Measurements from ENCODE around the gene ACVR1B. TPM values are rescaled to one million over a fixed set of nuclear protein-coding genes. Genes with fewer than 3 reads are reported as not detected.

Gene ACVR1B
- total RNA-seq, 1 donor from 2014 or later = 13.8 TPM

DNA sequence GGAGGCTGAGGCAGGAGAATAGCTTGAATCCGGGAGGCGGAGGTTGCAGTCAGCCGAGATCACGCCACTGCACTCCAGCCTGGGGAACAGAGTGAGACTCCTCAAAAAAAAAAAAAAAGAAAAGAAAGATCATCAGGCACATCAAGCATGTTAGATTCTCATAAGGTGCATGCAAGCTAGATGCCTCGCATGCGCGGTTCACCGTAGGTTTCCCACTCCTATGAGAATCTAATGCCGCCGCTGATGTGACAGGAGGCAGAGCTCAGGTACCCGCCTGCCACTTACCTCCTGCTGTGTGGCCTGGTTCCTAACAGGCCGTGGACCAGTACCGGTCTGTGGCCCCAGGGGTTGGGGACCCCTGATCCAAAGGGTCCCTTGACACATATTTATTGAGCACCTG, 7.0 kb downstream of the ACVR1B start:
- FAIRE-seq = no peak
- Mint-ChIP-seq H3K9me3 (ENCODE audit: unreplicated experiment) (no peaks in the 10 kb centered on the region), H3K27ac (ENCODE audit: unreplicated experiment) (no peak overlapping the region), H3K27me3 (ENCODE audit: low read depth, unreplicated experiment) (no peaks in the 10 kb centered on the region), H3K4me1 (ENCODE audit: low read depth, unreplicated experiment) (peaks cover 9% of the 10 kb centered on the region), H3K36me3 (ENCODE audit: low read depth, unreplicated experiment) (peaks cover 4% of the 10 kb centered on the region), H3K4me3 (ENCODE audit: unreplicated experiment) (no peak overlapping the region)
- Histone ChIP-seq H2AFZ (ENCODE audit: low read depth, low read length) (no peak overlapping the region), H3K79me2 (ENCODE audit: insufficient read depth, low read length) (peaks cover 84% of the 10 kb centered on the region), H3K9ac (ENCODE audit: low read length) (no peak overlapping the region), H3K27me3 (ENCODE audit: insufficient read depth, low read length) (no peaks in the 10 kb centered on the region), H3K9me3 (ENCODE audit: insufficient read depth, low read depth, low read length) (no peaks in the 10 kb centered on the region), H3K4me2 (ENCODE audit: low read length) (no peak overlapping the region), H3K4me3 (ENCODE audit: insufficient read depth, low read depth, low read length) (no peak overlapping the region), H3K27ac (ENCODE audit: low read depth, low read length) (no peak overlapping the region), H4K20me1 (ENCODE audit: insufficient read depth, low read length) (peaks cover 62% of the 10 kb centered on the region), H3K36me3 (ENCODE audit: insufficient read depth, low read length) (no peaks in the 10 kb centered on the region), H3K4me1 (ENCODE audit: insufficient read depth, low read length) (peaks cover 4% of the 10 kb centered on the region)
- TF ChIP-seq, protein P1, sequence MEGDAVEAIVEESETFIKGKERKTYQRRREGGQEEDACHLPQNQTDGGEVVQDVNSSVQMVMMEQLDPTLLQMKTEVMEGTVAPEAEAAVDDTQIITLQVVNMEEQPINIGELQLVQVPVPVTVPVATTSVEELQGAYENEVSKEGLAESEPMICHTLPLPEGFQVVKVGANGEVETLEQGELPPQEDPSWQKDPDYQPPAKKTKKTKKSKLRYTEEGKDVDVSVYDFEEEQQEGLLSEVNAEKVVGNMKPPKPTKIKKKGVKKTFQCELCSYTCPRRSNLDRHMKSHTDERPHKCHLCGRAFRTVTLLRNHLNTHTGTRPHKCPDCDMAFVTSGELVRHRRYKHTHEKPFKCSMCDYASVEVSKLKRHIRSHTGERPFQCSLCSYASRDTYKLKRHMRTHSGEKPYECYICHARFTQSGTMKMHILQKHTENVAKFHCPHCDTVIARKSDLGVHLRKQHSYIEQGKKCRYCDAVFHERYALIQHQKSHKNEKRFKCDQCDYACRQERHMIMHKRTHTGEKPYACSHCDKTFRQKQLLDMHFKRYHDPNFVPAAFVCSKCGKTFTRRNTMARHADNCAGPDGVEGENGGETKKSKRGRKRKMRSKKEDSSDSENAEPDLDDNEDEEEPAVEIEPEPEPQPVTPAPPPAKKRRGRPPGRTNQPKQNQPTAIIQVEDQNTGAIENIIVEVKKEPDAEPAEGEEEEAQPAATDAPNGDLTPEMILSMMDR (IDR thresholded peaks at IDR 0.05; ENCODE audit: insufficient read depth, low read depth, low read length) = no peak
- no peak for TF ChIP-seq EZH2 (IDR thresholded peaks at IDR 0.05; ENCODE audit: insufficient read depth, low read length)
- DNase-seq (ENCODE audit: low read depth) = no peak

DNA sequence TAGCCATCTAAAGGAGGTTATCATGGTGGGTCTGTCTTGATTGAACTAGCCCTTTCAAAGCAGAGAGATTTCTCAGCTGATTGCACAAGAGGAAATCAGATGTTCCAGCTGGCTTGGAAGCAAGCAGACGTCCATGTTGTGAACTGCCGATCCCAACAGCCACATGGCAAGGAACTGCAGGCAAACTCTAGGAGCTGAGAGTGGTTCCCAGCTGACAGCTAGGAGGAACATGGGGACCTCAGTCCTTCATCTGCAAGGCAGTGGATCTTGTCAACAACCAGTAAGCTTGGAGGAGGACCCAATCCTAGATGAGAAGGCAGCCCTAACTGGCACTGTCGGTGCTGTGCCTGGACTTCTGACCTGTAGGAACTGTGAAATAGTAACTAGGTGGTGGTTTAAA, 7.7 kb downstream of the ACVR1B start:
- H2AFZ ChIP-seq (ENCODE audit: low read depth, low read length) = no peak overlapping the region
- no peak for DNase-seq (ENCODE audit: low read depth)
- H3K27ac Mint-ChIP-seq (ENCODE audit: unreplicated experiment) = no peak overlapping the region

DNA sequence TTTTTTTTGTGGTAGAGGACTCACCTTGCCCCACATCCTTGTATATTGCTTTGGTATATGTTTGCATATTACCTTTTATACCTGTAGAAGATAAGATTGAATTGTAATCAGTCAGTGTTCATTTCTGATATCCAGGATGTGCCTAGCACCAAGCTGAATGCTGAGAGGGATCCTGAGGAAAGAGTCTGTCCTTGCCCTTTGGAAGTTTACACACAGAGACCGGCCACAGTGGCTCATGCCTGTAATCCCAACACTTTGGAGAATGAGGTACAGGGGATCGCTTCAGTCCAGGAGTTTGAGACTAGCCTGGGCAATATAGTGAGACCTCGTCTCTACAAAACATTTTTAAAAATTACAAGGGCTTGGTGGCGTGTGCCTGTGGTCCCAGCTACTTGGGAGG, 8.4 kb downstream of the ACVR1B start:
- no peak overlapping the region for H3K27ac Mint-ChIP-seq (ENCODE audit: unreplicated experiment)
- Histone ChIP-seq H3K4me2 (ENCODE audit: low read length) (no peak overlapping the region), H3K9ac (ENCODE audit: low read length) (no peak overlapping the region), H3K79me2 (ENCODE audit: insufficient read depth, low read length) (peaks cover 83% of the 10 kb centered on the region), H3K4me1 (ENCODE audit: insufficient read depth, low read length) (no peaks in the 10 kb centered on the region), H3K4me3 (ENCODE audit: insufficient read depth, low read depth, low read length) (no peak overlapping the region), H4K20me1 (ENCODE audit: insufficient read depth, low read length) (peaks cover 48% of the 10 kb centered on the region), H3K36me3 (ENCODE audit: insufficient read depth, low read length) (no peaks in the 10 kb centered on the region), H3K27ac (ENCODE audit: low read depth, low read length) (no peak overlapping the region), H2AFZ (ENCODE audit: low read depth, low read length) (no peak overlapping the region), H3K27me3 (ENCODE audit: insufficient read depth, low read length) (no peaks in the 10 kb centered on the region), H3K9me3 (ENCODE audit: insufficient read depth, low read depth, low read length) (no peaks in the 10 kb centered on the region)
- no peak overlapping the region for H3K4me3 Mint-ChIP-seq (ENCODE audit: unreplicated experiment)
- H3K4me1 Mint-ChIP-seq (ENCODE audit: low read depth, unreplicated experiment) = no peaks in the 10 kb centered on the region
- TF ChIP-seq, protein P1 (IDR thresholded peaks at IDR 0.05; ENCODE audit: insufficient read depth, low read depth, low read length) = no peak
- TF ChIP-seq EZH2 (IDR thresholded peaks at IDR 0.05; ENCODE audit: insufficient read depth, low read length) = no peak
- no peaks in the 10 kb centered on the region for H3K9me3 Mint-ChIP-seq (ENCODE audit: unreplicated experiment)
- H3K27me3 Mint-ChIP-seq (ENCODE audit: low read depth, unreplicated experiment) = no peaks in the 10 kb centered on the region
- H3K36me3 Mint-ChIP-seq (ENCODE audit: low read depth, unreplicated experiment) = peaks cover 4% of the 10 kb centered on the region
- no peak for FAIRE-seq
- no peak for DNase-seq (ENCODE audit: low read depth)

More for the DNA sequence above, 7.7 kb downstream of the ACVR1B start:
- H3K9me3 Mint-ChIP-seq (ENCODE audit: unreplicated experiment) = no peaks in the 10 kb centered on the region
- no peak overlapping the region for H3K4me3 Mint-ChIP-seq (ENCODE audit: unreplicated experiment)
- H3K27me3 ChIP-seq (ENCODE audit: insufficient read depth, low read length) = no peaks in the 10 kb centered on the region
- no peak for TF ChIP-seq EZH2 (IDR thresholded peaks at IDR 0.05; ENCODE audit: insufficient read depth, low read length)
- H3K4me1 Mint-ChIP-seq (ENCODE audit: low read depth, unreplicated experiment) = peaks cover 4% of the 10 kb centered on the region
- H3K4me3 ChIP-seq (ENCODE audit: insufficient read depth, low read depth, low read length) = no peak overlapping the region
- no peaks in the 10 kb centered on the region for H3K36me3 ChIP-seq (ENCODE audit: insufficient read depth, low read length)
- H4K20me1 ChIP-seq (ENCODE audit: insufficient read depth, low read length) = peaks cover 55% of the 10 kb centered on the region
- H3K4me1 ChIP-seq (ENCODE audit: insufficient read depth, low read length) = no peaks in the 10 kb centered on the region
- peaks cover 83% of the 10 kb centered on the region for H3K79me2 ChIP-seq (ENCODE audit: insufficient read depth, low read length)
- FAIRE-seq = no peak
- H3K9ac ChIP-seq (ENCODE audit: low read length) = no peak overlapping the region
- H3K36me3 Mint-ChIP-seq (ENCODE audit: low read depth, unreplicated experiment) = peaks cover 4% of the 10 kb centered on the region
- H3K27me3 Mint-ChIP-seq (ENCODE audit: low read depth, unreplicated experiment) = no peaks in the 10 kb centered on the region
- no peak overlapping the region for H3K4me2 ChIP-seq (ENCODE audit: low read length)
- H3K27ac ChIP-seq (ENCODE audit: low read depth, low read length) = no peak overlapping the region
- no peaks in the 10 kb centered on the region for H3K9me3 ChIP-seq (ENCODE audit: insufficient read depth, low read depth, low read length)

Measured in astrocyte (in vitro differentiated cells and primary cell).